ENCODE results near the gene ZNF780B. TPM values are rescaled to one million over a fixed set of nuclear protein-coding genes. Genes with fewer than 3 reads are reported as not detected.

ZNF780B gene
- total RNA-seq: 34.7 to 42.3 TPM (median 35.1 TPM) in 3 replicates

- no peak for TF ChIP-seq CTCF (IDR thresholded peaks at IDR 0.05; ENCODE audit: unreplicated experiment)
- H3K9me3 Mint-ChIP-seq: peaks cover 55% of the 10 kb centered on the region
- DNase-seq (ENCODE audit: low spot score in 2 of 2, unreplicated experiment in 2 of 2): peak; percentile 20 to 47
- H3K4me3 Mint-ChIP-seq: peak within 1 kb of the TSS; percentile 100
- H3K4me1 Mint-ChIP-seq: peaks cover 27% of the 10 kb centered on the region
- peak within 1 kb of the TSS; percentile 93 for H3K27ac Mint-ChIP-seq
- no peaks in the 10 kb centered on the region for H3K27me3 Mint-ChIP-seq (ENCODE audit: low read depth)
- peaks cover 46% of the 10 kb centered on the region for H3K36me3 Mint-ChIP-seq
Observed at GRCh38 chr19:40055832-40056504, at the start of gene ZNF780B. Gene ZNF780B (minus strand): TSS chr19:40056231. CDS start chr19:40050332, 5,899 bp downstream.

- no peaks in the 10 kb centered on the region for H3K36me3 Mint-ChIP-seq
- no peak overlapping the region for H3K4me3 Mint-ChIP-seq
- H3K4me1 Mint-ChIP-seq: no peaks in the 10 kb centered on the region
- DNase-seq (ENCODE audit: low spot score in 2 of 2, unreplicated experiment in 2 of 2): no peak
- H3K27me3 Mint-ChIP-seq (ENCODE audit: low read depth): peaks cover 13% of the 10 kb centered on the region
- no peak for TF ChIP-seq CTCF (IDR thresholded peaks at IDR 0.05; ENCODE audit: unreplicated experiment)
- no peak overlapping the region for H3K27ac Mint-ChIP-seq
- H3K9me3 Mint-ChIP-seq: peaks cover 6% of the 10 kb centered on the region
Observed at GRCh38 chr19:40104754-40105153, 48.7 kb upstream of the ZNF780B start.

- no peaks in the 10 kb centered on the region for H3K36me3 Mint-ChIP-seq
- no peak for DNase-seq (ENCODE audit: low spot score in 2 of 2, unreplicated experiment in 2 of 2)
- peaks cover 6% of the 10 kb centered on the region for H3K9me3 Mint-ChIP-seq
- H3K4me3 Mint-ChIP-seq: no peak overlapping the region
- H3K27me3 Mint-ChIP-seq (ENCODE audit: low read depth): peaks cover 16% of the 10 kb centered on the region
- no peak for TF ChIP-seq CTCF (IDR thresholded peaks at IDR 0.05; ENCODE audit: unreplicated experiment)
- no peaks in the 10 kb centered on the region for H3K4me1 Mint-ChIP-seq
- no peak overlapping the region for H3K27ac Mint-ChIP-seq
Observed at GRCh38 chr19:40103600-40103999, 47.6 kb upstream of the ZNF780B start.

- Mint-ChIP-seq H3K27ac (no peak overlapping the region), H3K4me3 (no peak overlapping the region)
Observed at GRCh38 chr19:40101813-40102212, 45.8 kb upstream of the ZNF780B start.

GRCh38 chr19:40093416-40093815, 37.4 kb upstream of the ZNF780B start:
- no peak for DNase-seq (ENCODE audit: low spot score in 2 of 2, unreplicated experiment in 2 of 2)
- Mint-ChIP-seq H3K27me3 (ENCODE audit: low read depth) (peaks cover 11% of the 10 kb centered on the region), H3K27ac (no peak overlapping the region), H3K4me1 (peaks cover 13% of the 10 kb centered on the region), H3K36me3 (peaks cover 4% of the 10 kb centered on the region), H3K4me3 (no peak overlapping the region), H3K9me3 (peaks cover 12% of the 10 kb centered on the region)
- no peak for TF ChIP-seq CTCF (IDR thresholded peaks at IDR 0.05; ENCODE audit: unreplicated experiment)

More at GRCh38 chr19:40101813-40102212, 45.8 kb upstream of the ZNF780B start:
- Mint-ChIP-seq H3K4me1 (no peaks in the 10 kb centered on the region), H3K9me3 (peaks cover 10% of the 10 kb centered on the region), H3K36me3 (no peaks in the 10 kb centered on the region), H3K27me3 (ENCODE audit: low read depth) (peaks cover 20% of the 10 kb centered on the region)
- DNase-seq (ENCODE audit: low spot score in 2 of 2, unreplicated experiment in 2 of 2): no peak
- no peak for TF ChIP-seq CTCF (IDR thresholded peaks at IDR 0.05; ENCODE audit: unreplicated experiment)

Measured in mesothelial cell of epicardium (in vitro differentiated cells).